HepG2 (cell line): ENCODE results near the gene GALNT16. TPM values are rescaled to one million over a fixed set of nuclear protein-coding genes. Genes with fewer than 3 reads are reported as not detected.

Experiments
- ATAC-seq: fragments of 200-7000 bp; cut with Tn5 transposase; 3 replicates; pipeline ENCODE4 v1.9.1; 2020; ENCODE audit warnings: mild to moderate bottlenecking, moderate library complexity
- BruUV-seq: library from RNA; stranded (reverse); fragments of 400-500 nt; replicated peaks from 2 replicates; lab custom pipeline; 2021; lab: Mats Ljungman, UMichigan
- CTCF ChIA-PET: fragments of 300-600 bp; formaldehyde crosslinking; extraction: SDS; loops from one replicate; lab custom pipeline; 2021; ENCODE audit warnings: low total read pairs, inconsistent platforms, low intra/inter-chr PET ratio; lab: Yijun Ruan, JAX
- POLR2A ChIA-PET: fragments of 350-600 bp; sonication (Branson Sonifier 250); formaldehyde crosslinking; loops from one replicate; lab custom pipeline; 2020; ENCODE audit warnings: antibody characterized with exemption, inconsistent platforms; lab: Yijun Ruan, JAX
- DNase-seq: peaks from one replicate; pipeline ENCODE4 v3.0.0-alpha.2; 2015; ENCODE audit warnings: low spot score
- FAIRE-seq: peaks from 3 replicates; lab custom pipeline; 2011; peaks lifted over from hg19 to GRCh38; lab: Jason Lieb, UNC
- H2AFZ ChIP-seq: one replicate; pipeline ENCODE4 v1.6.1; 2011; ENCODE audit warnings: low read length, inconsistent platforms
- H3K27ac ChIP-seq: fragments of 300-600 bp; 3 replicates; pipeline ENCODE4 v1.8.0; 2011; ENCODE audit warnings: mixed run types, mild to moderate bottlenecking, mixed read lengths, low read length, inconsistent platforms; ENCODE audit not compliant: insufficient read depth; ENCODE audit errors: extremely low read length
- H3K27me3 ChIP-seq, 2 experiments: fragments of 200-600 bp in 1 of 2; 2 replicates in 1 of 2; 3 replicates in 1 of 2; pipeline versions ENCODE4 v1.6.0 to v1.8.0; 2011; ENCODE audit warnings: low read length in 2 of 2, mild to moderate bottlenecking in 2 of 2, moderate library complexity in 2 of 2, inconsistent platforms in 1 of 2; ENCODE audit not compliant: insufficient read depth in 2 of 2, control insufficient read depth in 1 of 2
- H3K36me3 ChIP-seq, 2 experiments: fragments of 200-600 bp in 1 of 2; replicated peaks in 1 of 2; 2 replicates in 1 of 2; 3 replicates in 1 of 2; pipeline versions ENCODE4 v1.5.1 to v1.8.0; 2011; ENCODE audit warnings: low read length in 2 of 2, inconsistent platforms in 1 of 2; ENCODE audit not compliant: insufficient read depth in 2 of 2, control insufficient read depth in 1 of 2
- H3K4me1 ChIP-seq: 2 replicates; pipeline ENCODE4 v1.5.1; 2012; ENCODE audit warnings: low read length, inconsistent platforms; ENCODE audit not compliant: insufficient read depth
- H3K4me2 ChIP-seq: 2 replicates; pipeline ENCODE4 v1.6.0; 2011; ENCODE audit warnings: low read depth, low read length, inconsistent platforms
- H3K4me3 ChIP-seq, 3 experiments: fragments of 200-600 bp in 1 of 3; sonication (generic), shearing (Covaris generic) in 1 of 3; replicated peaks in 1 of 3; 2 replicates each; pipeline ENCODE4 v1.5.1; 2011 to 2016; ENCODE audit warnings: low read length in 3 of 3, inconsistent platforms in 2 of 3, low read depth in 2 of 3, mild to moderate bottlenecking in 2 of 3, control low read depth in 1 of 3, mixed read lengths in 1 of 3; ENCODE audit not compliant: insufficient read depth in 1 of 3
- H3K79me2 ChIP-seq: one replicate; pipeline ENCODE4 v1.6.1; 2011; ENCODE audit warnings: low read length, inconsistent platforms; ENCODE audit not compliant: insufficient read depth
- H3K9ac ChIP-seq: 2 replicates; pipeline ENCODE4 v1.6.0; 2011; ENCODE audit warnings: mild to moderate bottlenecking, low read depth, low read length, inconsistent platforms; ENCODE audit not compliant: insufficient read depth
- H3K9me3 ChIP-seq: 2 replicates; pipeline ENCODE4 v1.5.1; 2012; ENCODE audit warnings: mild to moderate bottlenecking, low read length
- H4K20me1 ChIP-seq: 2 replicates; pipeline ENCODE4 v1.6.0; 2011; ENCODE audit warnings: inconsistent platforms, mild to moderate bottlenecking, low read length, moderate library complexity; ENCODE audit not compliant: insufficient read depth
- CCAR2 ChIP-seq: fragments of 200-400 bp; formaldehyde crosslinking; optimal IDR thresholded peaks from 2 replicates; pipeline ENCODE3; 2018; ENCODE audit warnings: low read depth, mild to moderate bottlenecking, low read length, moderate library complexity
- ONECUT2 ChIP-seq: sonication (generic); formaldehyde crosslinking; IDR thresholded peaks from 2 replicates; pipeline ENCODE4 v1.4.0; 2020; ENCODE audit warnings: missing genetic modification reagents
- RFX3 ChIP-seq: IDR thresholded peaks from 2 replicates; pipeline ENCODE4 v1.6.1; 2016; ENCODE audit warnings: missing biosample characterization, missing genetic modification reagents
- XBP1 ChIP-seq: sonication (generic); formaldehyde crosslinking; IDR thresholded peaks from 2 replicates; pipeline ENCODE4 v1.5.0; 2020; ENCODE audit warnings: missing genetic modification reagents
- ZNF367 ChIP-seq: sonication (generic); formaldehyde crosslinking; IDR thresholded peaks from 2 replicates; pipeline ENCODE4 v1.4.0; 2020; ENCODE audit warnings: missing genetic modification reagents, borderline replicate concordance
- ZNF709 ChIP-seq: sonication (generic); formaldehyde crosslinking; IDR thresholded peaks from 2 replicates; pipeline ENCODE4 v1.5.0; 2020; ENCODE audit warnings: mild to moderate bottlenecking, missing genetic modification reagents
- WGBS: methylation state at CpG from one replicate; pipeline ENCODE4 v1.1.6; 2017; ENCODE audit warnings: low lambda C conversion rate; 5-methylcytosine and 5-hydroxymethylcytosine counted together
- in situ Hi-C: cut with HindIII; loops from 2 replicates; pipeline ENCODE4 v1.10.0; 2017; ENCODE audit warnings: low pct_unique_long_range_greater_than_20kb; ENCODE audit not compliant: extremely low pct_ligation_motif_present
- intact Hi-C: fragments of 100-400 bp; cut with micrococcal nuclease; formaldehyde crosslinking; loops from one replicate; pipeline ENCODE4 v1.10.0; 2022; ENCODE audit not compliant: unreplicated experiment
- polyA plus RNA-seq, 8 experiments: library from polyadenylated mRNA; depleted of rRNA in 3 of 8; stranded (reverse) in 7 of 8; unstranded in 1 of 8; fragments of >200 nt; fragmentation: Illumina TruSeq in 4 of 8; extraction: Trizol in 4 of 8; gene quantifications; 2 replicates each; pipeline versions ENCODE4 v1.2.1 to v1.2.3, GENCODE V29; 2011 to 2016; ENCODE audit warnings: low read depth in 4 of 8, missing spikeins in 1 of 8, mixed read lengths in 1 of 8; ENCODE audit not compliant: insufficient read depth in 1 of 8
- total RNA-seq, 5 experiments: library from RNA; depleted of rRNA; stranded (reverse); fragments of >200 nt; fragmentation: Illumina TruSeq; extraction: Trizol; gene quantifications; 2 replicates each; pipeline ENCODE4 v1.2.3, GENCODE V29; 2016; ENCODE audit warnings: low read depth in 1 of 5
- TF ChIP-seq, protein P1 (sequence below): sonication (generic); formaldehyde crosslinking; IDR thresholded peaks from 2 replicates; pipeline ENCODE4 v1.4.0; 2020; ENCODE audit warnings: mild to moderate bottlenecking, low read depth, missing genetic modification reagents
- TF ChIP-seq, protein P2 (sequence below): sonication (generic); formaldehyde crosslinking; conservative IDR thresholded peaks from 2 replicates; pipeline ENCODE4 v1.8.0; 2022; ENCODE audit warnings: missing genetic modification reagents
- TF ChIP-seq, protein P3 (sequence below): sonication (generic); formaldehyde crosslinking; conservative IDR thresholded peaks from 2 replicates; pipeline ENCODE4 v1.8.0; 2022; ENCODE audit warnings: low read depth, missing genetic modification reagents

Gene GALNT16
- total and polyA plus RNA-seq, 2 of the 13 experiments (the other 11 are each of a cell fraction or from before 2014, with no cell fraction given): 0.54 to 0.82 TPM

DNA sequence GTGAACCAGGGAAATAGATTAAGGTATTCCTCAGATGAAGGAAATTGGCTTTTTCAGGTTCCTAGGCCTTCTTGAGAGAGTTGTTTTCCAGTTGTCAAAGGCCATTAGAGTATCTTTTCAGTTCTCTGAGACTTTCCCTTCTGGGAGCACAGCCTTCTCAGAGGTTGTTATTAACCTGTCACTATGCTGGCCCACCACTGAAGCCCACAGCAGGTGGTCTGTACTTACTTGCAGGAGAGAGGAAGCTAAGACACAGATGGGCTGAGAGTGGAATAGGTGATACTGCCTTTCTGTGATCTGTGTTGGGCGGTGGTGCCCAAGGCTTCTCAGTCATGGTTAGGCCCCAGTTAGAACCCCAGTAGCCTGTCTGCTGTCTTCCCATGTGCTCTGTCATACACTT is 22.8 kb upstream of the GALNT16 start:
- no peak overlapping the region for H3K9ac ChIP-seq
- in situ Hi-C loops: no loop called here
- TF ChIP-seq, protein P1, sequence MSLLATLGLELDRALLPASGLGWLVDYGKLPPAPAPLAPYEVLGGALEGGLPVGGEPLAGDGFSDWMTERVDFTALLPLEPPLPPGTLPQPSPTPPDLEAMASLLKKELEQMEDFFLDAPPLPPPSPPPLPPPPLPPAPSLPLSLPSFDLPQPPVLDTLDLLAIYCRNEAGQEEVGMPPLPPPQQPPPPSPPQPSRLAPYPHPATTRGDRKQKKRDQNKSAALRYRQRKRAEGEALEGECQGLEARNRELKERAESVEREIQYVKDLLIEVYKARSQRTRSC (CRISPR knock-in tag): no peak
- TF ChIP-seq, protein P2, sequence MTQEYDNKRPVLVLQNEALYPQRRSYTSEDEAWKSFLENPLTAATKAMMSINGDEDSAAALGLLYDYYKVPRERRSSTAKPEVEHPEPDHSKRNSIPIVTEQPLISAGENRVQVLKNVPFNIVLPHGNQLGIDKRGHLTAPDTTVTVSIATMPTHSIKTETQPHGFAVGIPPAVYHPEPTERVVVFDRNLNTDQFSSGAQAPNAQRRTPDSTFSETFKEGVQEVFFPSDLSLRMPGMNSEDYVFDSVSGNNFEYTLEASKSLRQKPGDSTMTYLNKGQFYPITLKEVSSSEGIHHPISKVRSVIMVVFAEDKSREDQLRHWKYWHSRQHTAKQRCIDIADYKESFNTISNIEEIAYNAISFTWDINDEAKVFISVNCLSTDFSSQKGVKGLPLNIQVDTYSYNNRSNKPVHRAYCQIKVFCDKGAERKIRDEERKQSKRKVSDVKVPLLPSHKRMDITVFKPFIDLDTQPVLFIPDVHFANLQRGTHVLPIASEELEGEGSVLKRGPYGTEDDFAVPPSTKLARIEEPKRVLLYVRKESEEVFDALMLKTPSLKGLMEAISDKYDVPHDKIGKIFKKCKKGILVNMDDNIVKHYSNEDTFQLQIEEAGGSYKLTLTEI (CRISPR knock-in tag): no peak
- TF ChIP-seq ZNF367 (CRISPR knock-in tag) (no peak), ONECUT2 (CRISPR knock-in tag) (no peak), XBP1 (no peak)
- ChIA-PET POLR2A (no interaction called here), CTCF (no interaction called here)
- H3K4me2 ChIP-seq: no peak overlapping the region
- FAIRE-seq (no peak), DNase-seq (no peak), ATAC-seq (no peak)
- intact Hi-C loops: no loop called here
- no peaks in the 10 kb centered on the region for H4K20me1 ChIP-seq
- no TSS peak for BruUV-seq
- peaks cover 11 to 46% of the 10 kb centered on the region in 2 experiments for H3K36me3 ChIP-seq
- no peaks in the 10 kb centered on the region for H3K79me2 ChIP-seq
- H3K27ac ChIP-seq: no peak overlapping the region
- H3K9me3 ChIP-seq: no peaks in the 10 kb centered on the region
- no peak overlapping the region for H3K4me3 ChIP-seq
- no peak overlapping the region for H2AFZ ChIP-seq
- no peaks in the 10 kb centered on the region for H3K27me3 ChIP-seq
- no peaks in the 10 kb centered on the region for H3K4me1 ChIP-seq
- WGBS: 89% methylated on average over 1 of the region's 1 CpG

DNA sequence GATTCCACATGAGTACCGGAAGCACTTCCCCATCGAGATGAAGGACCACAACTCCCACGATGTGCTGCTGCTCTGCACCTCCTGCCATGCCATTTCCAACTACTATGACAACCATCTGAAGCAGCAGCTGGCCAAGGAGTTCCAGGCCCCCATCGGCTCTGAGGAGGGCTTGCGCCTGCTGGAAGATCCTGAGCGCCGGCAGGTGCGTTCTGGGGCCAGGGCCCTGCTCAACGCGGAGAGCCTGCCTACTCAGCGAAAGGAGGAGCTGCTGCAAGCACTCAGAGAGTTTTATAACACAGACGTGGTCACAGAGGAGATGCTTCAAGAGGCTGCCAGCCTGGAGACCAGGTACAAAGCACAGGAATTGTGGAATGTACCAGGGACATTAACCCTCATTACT is 22.4 kb upstream of the GALNT16 start:
- no peak overlapping the region for H2AFZ ChIP-seq
- no peak for FAIRE-seq
- H3K36me3 ChIP-seq: peaks cover 8 to 42% of the 10 kb centered on the region in 2 experiments; a peak in 4 of 5 replicates
- H4K20me1 ChIP-seq: no peaks in the 10 kb centered on the region
- H3K79me2 ChIP-seq: no peaks in the 10 kb centered on the region
- WGBS: 95% methylated on average over 8 of the region's 12 CpGs
- no peak for ATAC-seq
- in situ Hi-C loops: no loop called here
- H3K9ac ChIP-seq: no peak overlapping the region
- no peak overlapping the region for H3K4me3 ChIP-seq
- no peak overlapping the region for H3K4me2 ChIP-seq
- no peaks in the 10 kb centered on the region for H3K27me3 ChIP-seq
- no peaks in the 10 kb centered on the region for H3K9me3 ChIP-seq
- POLR2A ChIA-PET: no interaction called here
- CTCF ChIA-PET: no interaction called here
- no peak for DNase-seq
- BruUV-seq: no TSS peak
- no peak overlapping the region for H3K27ac ChIP-seq
- no peak for TF ChIP-seq CCAR2
- TF ChIP-seq ZNF709 (CRISPR knock-in tag): no peak
- TF ChIP-seq, protein P3, sequence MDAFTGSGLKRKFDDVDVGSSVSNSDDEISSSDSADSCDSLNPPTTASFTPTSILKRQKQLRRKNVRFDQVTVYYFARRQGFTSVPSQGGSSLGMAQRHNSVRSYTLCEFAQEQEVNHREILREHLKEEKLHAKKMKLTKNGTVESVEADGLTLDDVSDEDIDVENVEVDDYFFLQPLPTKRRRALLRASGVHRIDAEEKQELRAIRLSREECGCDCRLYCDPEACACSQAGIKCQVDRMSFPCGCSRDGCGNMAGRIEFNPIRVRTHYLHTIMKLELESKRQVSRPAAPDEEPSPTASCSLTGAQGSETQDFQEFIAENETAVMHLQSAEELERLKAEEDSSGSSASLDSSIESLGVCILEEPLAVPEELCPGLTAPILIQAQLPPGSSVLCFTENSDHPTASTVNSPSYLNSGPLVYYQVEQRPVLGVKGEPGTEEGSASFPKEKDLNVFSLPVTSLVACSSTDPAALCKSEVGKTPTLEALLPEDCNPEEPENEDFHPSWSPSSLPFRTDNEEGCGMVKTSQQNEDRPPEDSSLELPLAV: no peak
- no peak for TF ChIP-seq RFX3
- H3K4me1 ChIP-seq: no peaks in the 10 kb centered on the region
- intact Hi-C loops: no loop called here
